ENCODE measurements around the gene TNNI2. TPM values are rescaled to one million over a fixed set of nuclear protein-coding genes. Genes with fewer than 3 reads are reported as not detected.

The TNNI2 gene
- total and polyA plus RNA-seq, 2 donors (not counting 3 experiments of a cell fraction or from before 2014, with no cell fraction given): not detected

DNA sequence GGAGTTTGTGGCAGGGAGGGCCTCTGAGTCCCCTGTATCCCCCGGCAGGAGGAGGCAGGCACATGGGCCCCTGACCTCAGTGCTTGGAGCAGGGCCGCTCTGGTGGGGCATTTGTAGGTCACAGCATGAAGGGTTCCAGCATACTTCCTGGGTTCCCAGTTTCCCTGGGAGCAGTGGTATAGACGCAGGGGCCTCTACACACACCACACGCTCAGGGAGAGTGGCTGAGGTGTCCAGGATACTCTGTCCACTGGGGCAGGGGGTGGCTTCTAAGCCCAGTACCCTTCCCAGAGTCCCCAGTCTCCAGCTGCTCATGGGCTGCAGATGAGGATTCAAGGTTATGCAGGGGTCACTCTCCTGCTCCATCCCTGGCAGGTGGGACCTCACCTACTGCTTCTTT lies 20.2 kb downstream of the TNNI2 start:
- Histone ChIP-seq H3K79me2 (ENCODE audit: control insufficient read depth, insufficient read depth, low read length) (no peaks in the 10 kb centered on the region), H3K27ac (ENCODE audit: insufficient read depth, low read depth, low read length) (no peak overlapping the region), H3K9me1 (replicated peaks; ENCODE audit: control insufficient read depth, extremely low read depth, insufficient read depth, low read length) (no peaks in the 10 kb centered on the region), H3K9me3 (replicated peaks; ENCODE audit: control insufficient read depth, insufficient read depth, low read length) (no peaks in the 10 kb centered on the region), H3K36me3 (ENCODE audit: control insufficient read depth in 2 of 2, extremely low read depth in 1 of 2, insufficient read depth in 2 of 2, low read length in 2 of 2) (no peaks in the 10 kb centered on the region), H2AFZ (ENCODE audit: low read depth, low read length) (no peak overlapping the region), H4K20me1 (replicated peaks; ENCODE audit: control insufficient read depth, extremely low read depth, insufficient read depth, low read length) (no peaks in the 10 kb centered on the region), H3K27me3 (ENCODE audit: control insufficient read depth in 2 of 2, insufficient read depth in 2 of 2, low read length in 2 of 2) (no peaks in the 10 kb centered on the region), H3K4me1 (ENCODE audit: control insufficient read depth, extremely low read depth, insufficient read depth, low read length) (peaks cover 10% of the 10 kb centered on the region), H3K4me3 (replicated peaks in 1 of 3; ENCODE audit: insufficient read depth in 1 of 3, low read depth in 1 of 3, low read length in 3 of 3) (no peak overlapping the region), H3K4me2 (ENCODE audit: insufficient read depth, low read length) (no peak overlapping the region), H3K9ac (replicated peaks; ENCODE audit: extremely low read depth, insufficient read depth, low read length) (no peak overlapping the region)
- no peak for FAIRE-seq
- intact Hi-C loops (cut with micrococcal nuclease) (no loop called here), dilution Hi-C loops (cut with MboI; ENCODE audit: extremely low pct_ligation_motif_present, low sequenced_read_pairs) (no loop called here)
- TF ChIP-seq FOS (IDR thresholded peaks at IDR 0.05; ENCODE audit: borderline replicate concordance, insufficient read depth, low read length) (no peak), EZH2 (IDR thresholded peaks at IDR 0.05; ENCODE audit: borderline replicate concordance, low read depth, low read length, severe bottlenecking) (no peak), GATA2 (IDR thresholded peaks at IDR 0.05; ENCODE audit: insufficient read depth, insufficient read length, low read depth, low read length) (no peak), POLR2A (IDR thresholded peaks at IDR 0.05; ENCODE audit: low read depth, low read length) (no peak), JUN (IDR thresholded peaks at IDR 0.05; ENCODE audit: borderline replicate concordance, insufficient read depth, insufficient read length, low read depth) (no peak), POLR2AphosphoS5 (IDR thresholded peaks at IDR 0.05; ENCODE audit: insufficient read depth, low read depth, low read length) (no peak), MYC (IDR thresholded peaks at IDR 0.05; ENCODE audit: low read depth, low read length) (no peak), CTCF (IDR thresholded peaks at IDR 0.05; ENCODE audit: extremely low read depth in 1 of 2, insufficient read depth in 1 of 2, low read depth in 1 of 2, low read length in 2 of 2) (no peak)
- TF ChIP-seq, protein P1, sequence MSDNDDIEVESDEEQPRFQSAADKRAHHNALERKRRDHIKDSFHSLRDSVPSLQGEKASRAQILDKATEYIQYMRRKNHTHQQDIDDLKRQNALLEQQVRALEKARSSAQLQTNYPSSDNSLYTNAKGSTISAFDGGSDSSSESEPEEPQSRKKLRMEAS (IDR thresholded peaks at IDR 0.05; ENCODE audit: insufficient read depth, insufficient read length): no peak
- CTCF ChIA-PET: interaction anchor here (2.2 kb wide), 1 partner anchor 23 kb away, joined by 8 read pairs; no protein-coding TSS in a partner anchor
- no peak for DNase-seq (ENCODE audit: low read depth, low spot score)
- POLR2A ChIA-PET: no interaction called here
- BruUV-seq (replicated peaks): no TSS peak
